ENCODE results near the gene ADAMTSL5.

Gene ADAMTSL5

GRCh38 chr19:1467215-1467489 lies 45.7 kb downstream of the ADAMTSL5 start:
- no peak for DNase-seq (ENCODE audit: low spot score)

- no peak for DNase-seq (ENCODE audit: low spot score)
Observed at GRCh38 chr19:1466461-1467214, 46.2 kb downstream of the ADAMTSL5 start.

- DNase-seq (ENCODE audit: low spot score) = no peak
Observed at GRCh38 chr19:1466018-1466460, 46.8 kb downstream of the ADAMTSL5 start.

GRCh38 chr19:1465191-1466016 lies 47.4 kb downstream of the ADAMTSL5 start:
- DNase-seq (ENCODE audit: low spot score) = no peak

GRCh38 chr19:1461862-1462261 lies 51.0 kb downstream of the ADAMTSL5 start:
- DNase-seq (ENCODE audit: low spot score) = no peak

GRCh38 chr19:1460033-1460995 lies 52.5 kb downstream of the ADAMTSL5 start:
- no peak for DNase-seq (ENCODE audit: low spot score)

- DNase-seq (ENCODE audit: low spot score) = no peak
Observed at GRCh38 chr19:1459479-1459878, 53.3 kb downstream of the ADAMTSL5 start.

GRCh38 chr19:1457892-1458291 lies 54.9 kb downstream of the ADAMTSL5 start:
- no peak for DNase-seq (ENCODE audit: low spot score)

GRCh38 chr19:1457031-1457739 lies 55.6 kb downstream of the ADAMTSL5 start:
- DNase-seq (ENCODE audit: low spot score) = no peak

- no peak for DNase-seq (ENCODE audit: low spot score)
Observed at GRCh38 chr19:1456121-1456900, 56.5 kb downstream of the ADAMTSL5 start.

- DNase-seq (ENCODE audit: low spot score) = peak; percentile 28
Observed at GRCh38 chr19:1455336-1456120, 57.3 kb downstream of the ADAMTSL5 start.
